ENCODE measurements around the gene PRKN.

GRCh38 chr6:161736781-161737292 is 990.7 kb downstream of the PRKN start:
- TF ChIP-seq, protein P1, sequence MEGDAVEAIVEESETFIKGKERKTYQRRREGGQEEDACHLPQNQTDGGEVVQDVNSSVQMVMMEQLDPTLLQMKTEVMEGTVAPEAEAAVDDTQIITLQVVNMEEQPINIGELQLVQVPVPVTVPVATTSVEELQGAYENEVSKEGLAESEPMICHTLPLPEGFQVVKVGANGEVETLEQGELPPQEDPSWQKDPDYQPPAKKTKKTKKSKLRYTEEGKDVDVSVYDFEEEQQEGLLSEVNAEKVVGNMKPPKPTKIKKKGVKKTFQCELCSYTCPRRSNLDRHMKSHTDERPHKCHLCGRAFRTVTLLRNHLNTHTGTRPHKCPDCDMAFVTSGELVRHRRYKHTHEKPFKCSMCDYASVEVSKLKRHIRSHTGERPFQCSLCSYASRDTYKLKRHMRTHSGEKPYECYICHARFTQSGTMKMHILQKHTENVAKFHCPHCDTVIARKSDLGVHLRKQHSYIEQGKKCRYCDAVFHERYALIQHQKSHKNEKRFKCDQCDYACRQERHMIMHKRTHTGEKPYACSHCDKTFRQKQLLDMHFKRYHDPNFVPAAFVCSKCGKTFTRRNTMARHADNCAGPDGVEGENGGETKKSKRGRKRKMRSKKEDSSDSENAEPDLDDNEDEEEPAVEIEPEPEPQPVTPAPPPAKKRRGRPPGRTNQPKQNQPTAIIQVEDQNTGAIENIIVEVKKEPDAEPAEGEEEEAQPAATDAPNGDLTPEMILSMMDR (IDR thresholded peaks at IDR 0.05; ENCODE audit: low read depth, low read length): no peak
- no peak for TF ChIP-seq EZH2phosphoT487 (IDR thresholded peaks at IDR 0.05; ENCODE audit: low read depth)

Measured in OCI-LY3 (cell line).